Measurements from ENCODE around the gene ZNF423. TPM values are rescaled to one million over a fixed set of nuclear protein-coding genes. Genes with fewer than 3 reads are reported as not detected.

Gene ZNF423
- total and polyA plus RNA-seq, 3 experiments from 2014 or later = not detected

DNA sequence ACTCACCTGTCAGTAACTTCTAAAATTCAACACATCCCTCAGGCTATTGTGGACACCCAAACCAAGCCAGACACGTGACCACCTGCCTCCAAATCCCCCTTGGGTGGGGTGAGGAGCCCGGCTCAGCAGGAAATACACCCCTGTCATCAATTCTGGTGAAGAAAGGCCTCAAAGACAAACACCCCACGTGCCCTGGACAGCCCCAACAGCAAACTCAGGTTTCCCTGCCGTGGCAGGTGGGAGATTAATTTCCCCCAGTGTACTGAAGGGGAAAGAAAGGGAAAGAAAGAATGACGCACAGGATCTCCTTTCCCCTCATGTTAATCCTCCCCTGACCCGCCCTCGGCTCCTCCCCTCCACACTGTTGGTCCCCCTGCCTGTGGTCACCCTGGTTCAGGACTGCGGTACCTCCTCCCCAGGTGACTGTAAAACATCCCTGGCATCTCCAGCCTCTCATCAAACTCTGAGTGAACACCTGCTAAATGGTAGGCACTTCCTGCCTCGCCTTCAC lies 98.3 kb downstream of the ZNF423 start:
- Mint-ChIP-seq H3K27ac (no peak overlapping the region), H3K9me3 (no peaks in the 10 kb centered on the region), H3K4me1 (peaks cover 2 to 12% (median 5%) of the 10 kb centered on the region in 3 donors), H3K4me3 (no peak overlapping the region), H3K27me3 (peaks cover 16 to 42% of the 10 kb centered on the region in 2 donors), H3K36me3 (no peaks in the 10 kb centered on the region)
- ChIA-PET POLR2A (no interaction called here), CTCF (no interaction called here)
- Histone ChIP-seq H3K4me3 (ENCODE audit: low read length) (no peak overlapping the region), H3K36me3 (ENCODE audit: insufficient read depth, low read length) (no peaks in the 10 kb centered on the region), H3K9me3 (ENCODE audit: low read length) (no peaks in the 10 kb centered on the region), H3K27ac (ENCODE audit: low read depth, low read length) (no peak overlapping the region), H3K4me1 (ENCODE audit: insufficient read depth, low read length) (no peaks in the 10 kb centered on the region), H3K27me3 (ENCODE audit: insufficient read depth, low read length, poor library complexity, severe bottlenecking) (peaks cover 14% of the 10 kb centered on the region)
- DNase-seq = no peak

GRCh38 chr16:49756775-49757558 lies 98.9 kb downstream of the ZNF423 start:
- Mint-ChIP-seq H3K36me3 (no peaks in the 10 kb centered on the region), H3K4me3 (no peak overlapping the region), H3K4me1 (peaks cover 2 to 12% (median 5%) of the 10 kb centered on the region in 3 donors), H3K27ac (no peak overlapping the region), H3K9me3 (peaks cover 0 to 2% (median 0%) of the 10 kb centered on the region in 5 donors), H3K27me3 (peaks cover 20 to 43% of the 10 kb centered on the region in 2 donors)
- ChIA-PET POLR2A (no interaction called here), CTCF (no interaction called here)
- H3K27me3 ChIP-seq (ENCODE audit: insufficient read depth, low read length, poor library complexity, severe bottlenecking) = peaks cover 14% of the 10 kb centered on the region
- H3K4me1 ChIP-seq (ENCODE audit: insufficient read depth, low read length) = no peaks in the 10 kb centered on the region
- no peak overlapping the region for H3K4me3 ChIP-seq (ENCODE audit: low read length)
- no peak overlapping the region for H3K27ac ChIP-seq (ENCODE audit: low read depth, low read length)
- no peak for DNase-seq
- no peaks in the 10 kb centered on the region for H3K9me3 ChIP-seq (ENCODE audit: low read length)
- H3K36me3 ChIP-seq (ENCODE audit: insufficient read depth, low read length) = no peaks in the 10 kb centered on the region

DNA sequence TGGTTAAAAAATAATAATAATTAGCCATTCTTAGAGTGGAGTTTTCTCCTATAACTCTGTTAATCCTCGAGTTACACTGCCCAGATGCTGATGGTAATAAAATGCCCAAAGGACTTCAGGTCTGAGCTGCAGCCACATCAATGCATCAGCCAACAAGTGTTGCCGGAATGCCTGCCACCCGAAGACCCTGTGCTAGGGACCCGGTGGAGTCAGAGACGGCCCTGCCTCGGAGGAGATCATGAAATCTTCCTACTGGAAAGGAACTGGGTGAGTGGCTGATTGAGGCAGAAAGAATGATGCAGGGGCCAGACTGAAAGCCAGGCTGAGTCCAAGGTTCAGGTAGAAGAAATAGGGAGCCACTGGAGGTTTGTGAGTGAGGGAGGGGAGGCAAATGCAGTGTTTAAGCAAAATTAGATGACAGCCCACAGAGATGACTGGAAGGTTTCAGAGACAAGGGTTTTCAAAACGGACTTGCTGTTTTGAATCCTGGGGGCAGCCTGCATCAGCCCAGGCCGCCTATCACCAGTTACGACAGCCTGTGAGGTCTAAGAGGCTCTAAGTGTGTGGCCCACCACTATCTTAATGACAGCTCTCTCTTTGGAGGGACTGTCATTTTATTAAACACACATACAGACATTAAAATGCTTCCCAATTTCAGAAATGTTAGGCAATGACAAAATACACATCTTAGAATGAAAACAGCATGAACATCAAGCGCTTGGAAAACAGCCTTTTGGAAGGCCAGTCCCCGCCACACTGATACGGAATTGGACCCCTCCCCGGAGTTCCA lies 100.0 kb downstream of the ZNF423 start:
- CTCF ChIA-PET = no interaction called here
- Mint-ChIP-seq H3K4me3 (no peak overlapping the region), H3K27me3 (peaks cover 25 to 49% of the 10 kb centered on the region in 2 donors), H3K36me3 (no peaks in the 10 kb centered on the region), H3K27ac (no peak overlapping the region), H3K4me1 (peaks cover 2 to 12% (median 5%) of the 10 kb centered on the region in 3 donors), H3K9me3 (peaks cover 0 to 2% (median 0%) of the 10 kb centered on the region in 5 donors)
- Histone ChIP-seq H3K36me3 (ENCODE audit: insufficient read depth, low read length) (no peaks in the 10 kb centered on the region), H3K27me3 (ENCODE audit: insufficient read depth, low read length, poor library complexity, severe bottlenecking) (peaks cover 14% of the 10 kb centered on the region), H3K27ac (ENCODE audit: low read depth, low read length) (no peak overlapping the region), H3K4me3 (ENCODE audit: low read length) (no peak overlapping the region), H3K9me3 (ENCODE audit: low read length) (no peaks in the 10 kb centered on the region), H3K4me1 (ENCODE audit: insufficient read depth, low read length) (no peaks in the 10 kb centered on the region)
- POLR2A ChIA-PET = no interaction called here
- no peak for DNase-seq

DNA sequence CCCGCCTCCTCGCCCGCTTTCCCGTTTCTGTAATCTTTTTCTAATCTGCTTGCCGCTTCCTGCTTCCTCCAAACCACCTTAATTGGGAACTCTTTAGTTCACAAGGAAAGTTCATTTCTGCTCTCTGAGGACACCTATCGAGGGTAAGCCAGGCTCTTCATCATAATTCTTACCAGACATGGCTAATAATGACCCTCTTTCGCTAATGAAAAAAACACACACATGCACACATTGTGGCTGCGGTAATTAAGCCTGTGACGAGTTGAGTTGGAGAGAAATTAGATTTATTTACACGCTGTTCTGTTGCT lies 100.6 kb downstream of the ZNF423 start:
- H3K4me1 Mint-ChIP-seq = peaks cover 2 to 12% (median 5%) of the 10 kb centered on the region in 3 donors
- Histone ChIP-seq H3K9me3 (ENCODE audit: low read length) (no peaks in the 10 kb centered on the region), H3K27me3 (ENCODE audit: insufficient read depth, low read length, poor library complexity, severe bottlenecking) (peaks cover 14% of the 10 kb centered on the region), H3K27ac (ENCODE audit: low read depth, low read length) (no peak overlapping the region), H3K4me1 (ENCODE audit: insufficient read depth, low read length) (no peaks in the 10 kb centered on the region), H3K4me3 (ENCODE audit: low read length) (no peak overlapping the region), H3K36me3 (ENCODE audit: insufficient read depth, low read length) (no peaks in the 10 kb centered on the region)
- H3K27me3 Mint-ChIP-seq = peaks cover 27 to 54% of the 10 kb centered on the region in 2 donors
- H3K4me3 Mint-ChIP-seq = no peak overlapping the region
- CTCF ChIA-PET = no interaction called here
- no peak for DNase-seq
- peaks cover 0 to 2% (median 0%) of the 10 kb centered on the region in 5 donors for H3K9me3 Mint-ChIP-seq
- no peaks in the 10 kb centered on the region for H3K36me3 Mint-ChIP-seq
- POLR2A ChIA-PET = no interaction called here
- H3K27ac Mint-ChIP-seq = no peak overlapping the region

DNA sequence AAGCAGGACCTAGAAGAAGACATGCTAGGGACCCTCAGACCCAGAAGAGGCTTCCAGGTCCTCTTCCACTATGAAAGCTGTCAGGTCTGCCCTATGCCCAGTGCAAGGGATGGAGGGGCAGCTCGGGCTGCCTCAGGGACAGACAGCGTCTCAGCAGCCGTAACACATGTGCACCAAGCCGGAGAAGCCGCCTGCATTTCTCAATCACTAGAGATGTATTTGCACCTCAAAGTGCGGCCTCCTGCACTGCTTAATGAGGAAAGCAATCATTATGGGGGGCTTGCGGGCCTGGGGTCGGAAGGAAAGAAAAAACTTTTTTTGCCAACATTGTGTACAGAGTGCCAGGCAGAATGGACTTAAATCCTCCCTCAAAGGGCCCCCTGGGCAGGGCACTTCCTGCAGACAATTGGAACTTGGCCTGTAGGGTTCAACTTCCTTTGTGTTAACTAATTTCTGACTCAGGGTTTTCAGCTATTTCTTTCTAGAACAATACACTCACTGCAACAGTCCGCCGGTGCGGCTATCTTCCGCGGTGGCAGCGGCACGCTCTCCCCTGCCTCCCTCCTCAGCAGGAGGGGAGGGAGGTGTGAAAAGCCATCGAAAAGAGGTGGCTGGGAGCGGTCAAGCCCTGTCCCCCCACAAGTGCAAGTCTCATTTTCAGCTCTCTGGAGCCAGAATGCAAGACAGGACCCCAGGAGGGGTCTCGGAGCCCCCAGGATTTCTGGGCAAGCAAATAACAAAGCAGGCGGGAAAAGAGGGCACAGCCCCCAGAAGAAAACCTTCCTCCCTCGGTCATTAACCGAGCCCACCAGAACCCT lies 101.2 kb downstream of the ZNF423 start:
- H3K4me1 Mint-ChIP-seq = peaks cover 2 to 12% (median 5%) of the 10 kb centered on the region in 3 donors
- Histone ChIP-seq H3K4me3 (ENCODE audit: low read length) (no peak overlapping the region), H3K36me3 (ENCODE audit: insufficient read depth, low read length) (no peaks in the 10 kb centered on the region), H3K9me3 (ENCODE audit: low read length) (no peaks in the 10 kb centered on the region), H3K27me3 (ENCODE audit: insufficient read depth, low read length, poor library complexity, severe bottlenecking) (peaks cover 14% of the 10 kb centered on the region), H3K27ac (ENCODE audit: low read depth, low read length) (no peak overlapping the region), H3K4me1 (ENCODE audit: insufficient read depth, low read length) (no peaks in the 10 kb centered on the region)
- CTCF ChIA-PET = no interaction called here
- H3K4me3 Mint-ChIP-seq = no peak overlapping the region
- peaks cover 27 to 54% of the 10 kb centered on the region in 2 donors for H3K27me3 Mint-ChIP-seq
- DNase-seq = no peak
- H3K36me3 Mint-ChIP-seq = no peaks in the 10 kb centered on the region
- H3K9me3 Mint-ChIP-seq = peaks cover 0 to 2% (median 0%) of the 10 kb centered on the region in 5 donors
- POLR2A ChIA-PET = no interaction called here
- H3K27ac Mint-ChIP-seq = no peak overlapping the region

GRCh38 chr16:49750341-49751000 lies 105.4 kb downstream of the ZNF423 start:
- no peaks in the 10 kb centered on the region for H3K4me1 ChIP-seq (ENCODE audit: insufficient read depth, low read length)
- Mint-ChIP-seq H3K27ac (no peak overlapping the region), H3K4me1 (peaks cover 2 to 11% (median 5%) of the 10 kb centered on the region in 3 donors), H3K9me3 (peaks cover 0 to 2% (median 0%) of the 10 kb centered on the region in 5 donors), H3K4me3 (no peak overlapping the region), H3K36me3 (no peaks in the 10 kb centered on the region), H3K27me3 (peaks cover 21 to 37% of the 10 kb centered on the region in 2 donors)
- H3K36me3 ChIP-seq (ENCODE audit: insufficient read depth, low read length) = no peaks in the 10 kb centered on the region
- H3K27ac ChIP-seq (ENCODE audit: low read depth, low read length) = no peak overlapping the region
- POLR2A ChIA-PET = no interaction called here
- peaks cover 9% of the 10 kb centered on the region for H3K27me3 ChIP-seq (ENCODE audit: insufficient read depth, low read length, poor library complexity, severe bottlenecking)
- CTCF ChIA-PET = no interaction called here
- H3K9me3 ChIP-seq (ENCODE audit: low read length) = no peaks in the 10 kb centered on the region
- H3K4me3 ChIP-seq (ENCODE audit: low read length) = no peak overlapping the region
- no peak for DNase-seq

GRCh38 chr16:49749816-49750215 lies 106.1 kb downstream of the ZNF423 start:
- no peak overlapping the region for H3K4me3 ChIP-seq (ENCODE audit: low read length)
- H3K27me3 ChIP-seq (ENCODE audit: insufficient read depth, low read length, poor library complexity, severe bottlenecking) = peaks cover 2% of the 10 kb centered on the region
- H3K4me1 ChIP-seq (ENCODE audit: insufficient read depth, low read length) = no peaks in the 10 kb centered on the region
- Mint-ChIP-seq H3K9me3 (peaks cover 0 to 2% (median 0%) of the 10 kb centered on the region in 5 donors), H3K27ac (no peak overlapping the region), H3K27me3 (peaks cover 21 to 30% of the 10 kb centered on the region in 2 donors), H3K36me3 (no peaks in the 10 kb centered on the region), H3K4me1 (peaks cover 0 to 5% (median 2%) of the 10 kb centered on the region in 3 donors), H3K4me3 (no peak overlapping the region)
- ChIA-PET CTCF (no interaction called here), POLR2A (no interaction called here)
- no peaks in the 10 kb centered on the region for H3K36me3 ChIP-seq (ENCODE audit: insufficient read depth, low read length)
- H3K27ac ChIP-seq (ENCODE audit: low read depth, low read length) = no peak overlapping the region
- no peaks in the 10 kb centered on the region for H3K9me3 ChIP-seq (ENCODE audit: low read length)
- DNase-seq = no peak

Measured in CD8-positive, alpha-beta memory T cell (primary cell).